HepG2 (cell line): ENCODE data around the gene SULT1A3. TPM values are rescaled to one million over a fixed set of nuclear protein-coding genes. Genes with fewer than 3 reads are reported as not detected.

ENCODE experiments used
- FLYWCH1 ChIP-seq: sonication (generic); formaldehyde crosslinking; IDR thresholded peaks from 2 replicates; pipeline ENCODE4 v1.8.1; 2023; ENCODE audit warnings: mild to moderate bottlenecking, missing genetic modification reagents
- MBNL3 ChIP-seq: fragments of 250-450 bp; sonication (Bioruptor Pico); conservative IDR thresholded peaks from 2 replicates; pipeline ENCODE4 v1.8.0; 2022; ENCODE audit warnings: mild to moderate bottlenecking, inconsistent platforms
- NR0B2 ChIP-seq: sonication (generic); formaldehyde crosslinking; IDR thresholded peaks from 2 replicates; pipeline ENCODE4 v1.4.0; 2020; ENCODE audit warnings: mild to moderate bottlenecking, missing genetic modification reagents
- SALL1 ChIP-seq: sonication (generic); formaldehyde crosslinking; IDR thresholded peaks from 2 replicates; pipeline ENCODE4 v1.8.0; 2022; ENCODE audit warnings: mild to moderate bottlenecking, missing genetic modification reagents
- ZMYM4 ChIP-seq: sonication (generic); formaldehyde crosslinking; IDR thresholded peaks from 2 replicates; pipeline ENCODE4 v1.8.1; 2023; ENCODE audit warnings: mild to moderate bottlenecking, missing genetic modification reagents
- ZNF142 ChIP-seq: sonication (generic); formaldehyde crosslinking; IDR thresholded peaks from 2 replicates; pipeline ENCODE4 v1.4.0; 2020; ENCODE audit warnings: missing genetic modification reagents
- ZNF3 ChIP-seq: IDR thresholded peaks from 2 replicates; pipeline ENCODE4 v1.7.0; 2017; ENCODE audit warnings: inconsistent platforms
- ZNF350 ChIP-seq: sonication (generic); formaldehyde crosslinking; IDR thresholded peaks from 2 replicates; pipeline ENCODE4 v1.4.0; 2020; ENCODE audit warnings: mild to moderate bottlenecking, low read depth, missing genetic modification reagents, borderline replicate concordance
- ZNF678 ChIP-seq: sonication (generic); formaldehyde crosslinking; IDR thresholded peaks from 2 replicates; pipeline ENCODE4 v1.4.0; 2020; ENCODE audit warnings: mild to moderate bottlenecking, missing genetic modification reagents
- ZNF891 ChIP-seq: sonication (generic); formaldehyde crosslinking; IDR thresholded peaks from 2 replicates; pipeline ENCODE4 v1.5.0; 2020; ENCODE audit warnings: mild to moderate bottlenecking, missing genetic modification reagents
- polyA plus RNA-seq, 8 experiments: library from polyadenylated mRNA; depleted of rRNA in 3 of 8; stranded (reverse) in 7 of 8; unstranded in 1 of 8; fragments of >200 nt; fragmentation: Illumina TruSeq in 4 of 8; extraction: Trizol in 4 of 8; gene quantifications; 2 replicates each; pipeline versions ENCODE4 v1.2.1 to v1.2.3, GENCODE V29; 2011 to 2016; ENCODE audit warnings: low read depth in 4 of 8, missing spikeins in 1 of 8, mixed read lengths in 1 of 8; ENCODE audit not compliant: insufficient read depth in 1 of 8
- total RNA-seq, 5 experiments: library from RNA; depleted of rRNA; stranded (reverse); fragments of >200 nt; fragmentation: Illumina TruSeq; extraction: Trizol; gene quantifications; 2 replicates each; pipeline ENCODE4 v1.2.3, GENCODE V29; 2016; ENCODE audit warnings: low read depth in 1 of 5
- TF ChIP-seq, protein P1 (sequence below): IDR thresholded peaks from 2 replicates; pipeline ENCODE4 v1.6.1; 2012; ENCODE audit warnings: inconsistent platforms
- TF ChIP-seq, protein P2 (sequence below): sonication (generic); formaldehyde crosslinking; IDR thresholded peaks from 2 replicates; pipeline ENCODE4 v1.8.0; 2022; ENCODE audit warnings: mild to moderate bottlenecking, missing genetic modification reagents
- TF ChIP-seq, protein P3 (sequence below): sonication (generic); formaldehyde crosslinking; IDR thresholded peaks from 2 replicates; pipeline ENCODE4 v1.9.0; 2022; ENCODE audit warnings: missing genetic modification reagents, mild to moderate bottlenecking, borderline replicate concordance
- TF ChIP-seq, protein P4 (sequence below): sonication (generic); formaldehyde crosslinking; IDR thresholded peaks from 2 replicates; pipeline ENCODE4 v1.4.0; 2020; ENCODE audit warnings: missing genetic modification reagents

The SULT1A3 gene
- total and polyA plus RNA-seq, 2 of the 13 experiments (the other 11 are each of a cell fraction or from before 2014, with no cell fraction given) = 21.0 to 28.3 TPM

- TF ChIP-seq NR0B2 (CRISPR knock-in tag) = no peak
- peak; percentile 98 for TF ChIP-seq ZNF3 (CRISPR knock-in tag)
- TF ChIP-seq ZNF891 (CRISPR knock-in tag) = peak; percentile 10; the same call in 1 of the 2 replicates
- peak; percentile 41; the same call in 1 of the 2 replicates for TF ChIP-seq ZNF350
- TF ChIP-seq, protein P1, sequence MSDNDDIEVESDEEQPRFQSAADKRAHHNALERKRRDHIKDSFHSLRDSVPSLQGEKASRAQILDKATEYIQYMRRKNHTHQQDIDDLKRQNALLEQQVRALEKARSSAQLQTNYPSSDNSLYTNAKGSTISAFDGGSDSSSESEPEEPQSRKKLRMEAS = peak; percentile 6; the same call in 1 of the 2 replicates
- TF ChIP-seq ZNF678 = no peak
- TF ChIP-seq FLYWCH1 (CRISPR knock-in tag) = no peak
- TF ChIP-seq, protein P2, sequence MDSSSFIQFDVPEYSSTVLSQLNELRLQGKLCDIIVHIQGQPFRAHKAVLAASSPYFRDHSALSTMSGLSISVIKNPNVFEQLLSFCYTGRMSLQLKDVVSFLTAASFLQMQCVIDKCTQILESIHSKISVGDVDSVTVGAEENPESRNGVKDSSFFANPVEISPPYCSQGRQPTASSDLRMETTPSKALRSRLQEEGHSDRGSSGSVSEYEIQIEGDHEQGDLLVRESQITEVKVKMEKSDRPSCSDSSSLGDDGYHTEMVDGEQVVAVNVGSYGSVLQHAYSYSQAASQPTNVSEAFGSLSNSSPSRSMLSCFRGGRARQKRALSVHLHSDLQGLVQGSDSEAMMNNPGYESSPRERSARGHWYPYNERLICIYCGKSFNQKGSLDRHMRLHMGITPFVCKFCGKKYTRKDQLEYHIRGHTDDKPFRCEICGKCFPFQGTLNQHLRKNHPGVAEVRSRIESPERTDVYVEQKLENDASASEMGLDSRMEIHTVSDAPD (CRISPR knock-in tag) = no peak
- TF ChIP-seq ZMYM4 (CRISPR knock-in tag) = 0 out of 2 replicates have a peak, but pooled peaks have one; percentile 5
- TF ChIP-seq, protein P3, sequence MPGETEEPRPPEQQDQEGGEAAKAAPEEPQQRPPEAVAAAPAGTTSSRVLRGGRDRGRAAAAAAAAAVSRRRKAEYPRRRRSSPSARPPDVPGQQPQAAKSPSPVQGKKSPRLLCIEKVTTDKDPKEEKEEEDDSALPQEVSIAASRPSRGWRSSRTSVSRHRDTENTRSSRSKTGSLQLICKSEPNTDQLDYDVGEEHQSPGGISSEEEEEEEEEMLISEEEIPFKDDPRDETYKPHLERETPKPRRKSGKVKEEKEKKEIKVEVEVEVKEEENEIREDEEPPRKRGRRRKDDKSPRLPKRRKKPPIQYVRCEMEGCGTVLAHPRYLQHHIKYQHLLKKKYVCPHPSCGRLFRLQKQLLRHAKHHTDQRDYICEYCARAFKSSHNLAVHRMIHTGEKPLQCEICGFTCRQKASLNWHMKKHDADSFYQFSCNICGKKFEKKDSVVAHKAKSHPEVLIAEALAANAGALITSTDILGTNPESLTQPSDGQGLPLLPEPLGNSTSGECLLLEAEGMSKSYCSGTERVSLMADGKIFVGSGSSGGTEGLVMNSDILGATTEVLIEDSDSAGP (CRISPR knock-in tag) = peak; percentile 30; the same call in 1 of the 2 replicates
- TF ChIP-seq, protein P4, sequence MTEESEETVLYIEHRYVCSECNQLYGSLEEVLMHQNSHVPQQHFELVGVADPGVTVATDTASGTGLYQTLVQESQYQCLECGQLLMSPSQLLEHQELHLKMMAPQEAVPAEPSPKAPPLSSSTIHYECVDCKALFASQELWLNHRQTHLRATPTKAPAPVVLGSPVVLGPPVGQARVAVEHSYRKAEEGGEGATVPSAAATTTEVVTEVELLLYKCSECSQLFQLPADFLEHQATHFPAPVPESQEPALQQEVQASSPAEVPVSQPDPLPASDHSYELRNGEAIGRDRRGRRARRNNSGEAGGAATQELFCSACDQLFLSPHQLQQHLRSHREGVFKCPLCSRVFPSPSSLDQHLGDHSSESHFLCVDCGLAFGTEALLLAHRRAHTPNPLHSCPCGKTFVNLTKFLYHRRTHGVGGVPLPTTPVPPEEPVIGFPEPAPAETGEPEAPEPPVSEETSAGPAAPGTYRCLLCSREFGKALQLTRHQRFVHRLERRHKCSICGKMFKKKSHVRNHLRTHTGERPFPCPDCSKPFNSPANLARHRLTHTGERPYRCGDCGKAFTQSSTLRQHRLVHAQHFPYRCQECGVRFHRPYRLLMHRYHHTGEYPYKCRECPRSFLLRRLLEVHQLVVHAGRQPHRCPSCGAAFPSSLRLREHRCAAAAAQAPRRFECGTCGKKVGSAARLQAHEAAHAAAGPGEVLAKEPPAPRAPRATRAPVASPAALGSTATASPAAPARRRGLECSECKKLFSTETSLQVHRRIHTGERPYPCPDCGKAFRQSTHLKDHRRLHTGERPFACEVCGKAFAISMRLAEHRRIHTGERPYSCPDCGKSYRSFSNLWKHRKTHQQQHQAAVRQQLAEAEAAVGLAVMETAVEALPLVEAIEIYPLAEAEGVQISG (CRISPR knock-in tag) = peak; percentile 47; the same call in 1 of the 2 replicates
- TF ChIP-seq MBNL3 (CRISPR knock-in tag) = no peak
- 0 out of 2 replicates have a peak, but pooled peaks have one; percentile 10 for TF ChIP-seq SALL1 (CRISPR knock-in tag)
- no peak for TF ChIP-seq ZNF142 (CRISPR knock-in tag)
Observed at GRCh38 chr16:30184891-30185682, 14.0 kb upstream of the SULT1A3 start (continued).
